Activated CD8-positive, alpha-beta memory T cell treated with anti-CD3 and anti-CD28 coated beads for 36 hours (primary cell): Measurements from ENCODE around the gene TMEM259. TPM values are rescaled to one million over a fixed set of nuclear protein-coding genes. Genes with fewer than 3 reads are reported as not detected.

Experiments used
- CTCF ChIA-PET: fragments of 350-600 bp; sonication (Branson Sonifier 250); formaldehyde crosslinking; loops from one replicate; lab custom pipeline; 2021; ENCODE audit warnings: antibody characterized with exemption; lab: Charles Lee
- POLR2A ChIA-PET: fragments of 350-600 bp; sonication (Branson Sonifier 250); formaldehyde crosslinking; loops from one replicate; lab custom pipeline; 2021; ENCODE audit warnings: antibody characterized with exemption; lab: Charles Lee
- total RNA-seq, 2 experiments: library from RNA; stranded (reverse); gene quantifications; one replicate each; pipeline ENCODE4 v1.2.3, GENCODE V29; 2021

Gene TMEM259
- 100 to 1,000 TPM; 132 to 141 TPM for total RNA-seq

GRCh38 chr19:1020868-1021425 lies at the start of gene TMEM259:
Gene TMEM259 (minus strand): TSS chr19:1021123. CDS start chr19:1020996, 127 bp downstream.
- ChIA-PET CTCF (interaction anchor here (0.7 to 1.2 kb wide), 5 partner anchors 11 to 93 kb away, joined by 3 to 5 read pairs (median 3); partner anchors contain the start of gene ABCA7), POLR2A (interaction anchor here (0.6 to 1.4 kb wide), 5 partner anchors 19 to 248 kb away, joined by 3 to 4 read pairs (median 3); partner anchors contain the start of genes ABCA7 and CIRBP)

GRCh38 chr19:1070576-1070930 lies 49.6 kb upstream of the TMEM259 start:
- ChIA-PET CTCF (interaction anchor here (0.7 kb wide), 1 partner anchor 89 kb away, joined by 3 read pairs; no protein-coding TSS in a partner anchor), POLR2A (interaction anchor here (0.6 kb wide), 1 partner anchor 67 kb away, joined by 3 read pairs; no protein-coding TSS in a partner anchor)

- ChIA-PET POLR2A (interaction anchor here (2.7 to 3.3 kb wide), 2 partner anchors 7 to 35 kb away, joined by 21 to 23 read pairs; partner anchors contain the start of gene GPX4), CTCF (interaction anchor here (2.0 to 2.5 kb wide), 2 partner anchors 13 to 34 kb away, joined by 7 to 8 read pairs; partner anchors contain the start of gene GPX4)
These were observed 48.3 kb upstream of the TMEM259 start for GRCh38 chr19:1069009-1069779.

- POLR2A ChIA-PET, result interaction anchor here (0.5 to 3.3 kb wide), 12 partner anchors 8 to 63 kb away, joined by 3 to 23 read pairs (median 8); partner anchors contain the start of genes ABCA7, CNN2 and GPX4
- CTCF ChIA-PET, result interaction anchor here (1.1 to 2.5 kb wide), 13 partner anchors 9 to 198 kb away, joined by 3 to 17 read pairs (median 7); partner anchors contain the start of gene GPX4
These were observed 47.4 kb upstream of the TMEM259 start for GRCh38 chr19:1068009-1069001.

- CTCF ChIA-PET, result interaction anchor here (0.9 to 2.5 kb wide), 16 partner anchors 10 to 199 kb away, joined by 3 to 17 read pairs (median 5); partner anchors contain the start of gene GPX4
- POLR2A ChIA-PET, result interaction anchor here (0.5 to 3.3 kb wide), 15 partner anchors 9 to 201 kb away, joined by 3 to 23 read pairs (median 6); partner anchors contain the start of genes ABCA7, CIRBP, CNN2 and GPX4
These were observed 46.5 kb upstream of the TMEM259 start for GRCh38 chr19:1067341-1067957.

GRCh38 chr19:1066748-1067340 lies 45.9 kb upstream of the TMEM259 start, which contains the start of gene ARHGAP45:
Gene ARHGAP45 (plus strand): TSS chr19:1067167. CDS start chr19:1067406, 239 bp downstream.
- CTCF ChIA-PET, result interaction anchor here (0.9 to 2.5 kb wide), 15 partner anchors 10 to 200 kb away, joined by 3 to 17 read pairs (median 5); partner anchors contain the start of genes GPX4 and WDR18
- POLR2A ChIA-PET, result interaction anchor here (0.5 to 3.3 kb wide), 15 partner anchors 10 to 202 kb away, joined by 3 to 23 read pairs (median 6); partner anchors contain the start of genes ABCA7, CIRBP, CNN2 and GPX4

GRCh38 chr19:1066251-1066747 lies 45.4 kb upstream of the TMEM259 start:
- ChIA-PET CTCF (interaction anchor here (0.7 to 2.5 kb wide), 15 partner anchors 11 to 200 kb away, joined by 3 to 17 read pairs (median 5); partner anchors contain the start of gene WDR18), POLR2A (interaction anchor here (0.5 to 3.3 kb wide), 8 partner anchors 10 to 65 kb away, joined by 3 to 23 read pairs (median 12); partner anchors contain the start of genes ABCA7, CNN2 and GPX4)

- ChIA-PET CTCF (interaction anchor here (0.7 to 2.2 kb wide), 11 partner anchors 22 to 137 kb away, joined by 3 to 10 read pairs (median 4); partner anchors contain the start of gene WDR18), POLR2A (interaction anchor here (1.0 kb wide), 1 partner anchor 15 kb away, joined by 3 read pairs; no protein-coding TSS in a partner anchor)
These were observed 44.7 kb upstream of the TMEM259 start for GRCh38 chr19:1065606-1066109.

- CTCF ChIA-PET, result interaction anchor here (0.6 to 2.5 kb wide), 19 partner anchors 9 to 308 kb away, joined by 3 to 15 read pairs (median 4); partner anchors contain the start of genes RNU6-2 and WDR18
- POLR2A ChIA-PET, result interaction anchor here (0.6 to 1.1 kb wide), 5 partner anchors 15 to 43 kb away, joined by 3 to 6 read pairs (median 4); no protein-coding TSS in a partner anchor
These were observed 44.0 kb upstream of the TMEM259 start for GRCh38 chr19:1064661-1065605.

GRCh38 chr19:1063909-1064660 lies 43.2 kb upstream of the TMEM259 start:
- ChIA-PET POLR2A (interaction anchor here (0.6 to 1.1 kb wide), 5 partner anchors 15 to 44 kb away, joined by 3 to 6 read pairs (median 4); no protein-coding TSS in a partner anchor), CTCF (interaction anchor here (0.6 to 2.5 kb wide), 17 partner anchors 8 to 309 kb away, joined by 3 to 15 read pairs (median 4); partner anchors contain the start of gene WDR18)

- POLR2A ChIA-PET, result no interaction called here
- CTCF ChIA-PET, result interaction anchor here (2.5 kb wide), 1 partner anchor 19 kb away, joined by 11 read pairs; no protein-coding TSS in a partner anchor
These were observed 42.3 kb upstream of the TMEM259 start for GRCh38 chr19:1063030-1063908.

GRCh38 chr19:1062387-1063029 lies 41.6 kb upstream of the TMEM259 start:
- POLR2A ChIA-PET, result interaction anchor here (0.5 to 0.6 kb wide), 2 partner anchors 13 to 375 kb away, joined by 9 to 11 read pairs; no protein-coding TSS in a partner anchor
- CTCF ChIA-PET, result no interaction called here
